GM12878 (cell line): ENCODE data around the gene PGGT1B.

Source experiments
- FOS ChIP-seq: IDR thresholded peaks from 3 replicates; pipeline ENCODE4 v1.6.1; 2011; ENCODE audit warnings: borderline replicate concordance; ENCODE audit not compliant: insufficient read length; ENCODE audit errors: extremely low read depth
- IKZF1 ChIP-seq: fragments of 450-650 bp; conservative IDR thresholded peaks from 2 replicates; pipeline ENCODE4 v1.6.1; 2017; ENCODE audit warnings: antibody characterized with exemption, mild to moderate bottlenecking
- JUNB ChIP-seq: IDR thresholded peaks from 2 replicates; pipeline ENCODE4 v1.6.1; 2016; ENCODE audit warnings: antibody characterized with exemption, mild to moderate bottlenecking
- LARP7 ChIP-seq: fragments of 450-650 bp; IDR thresholded peaks from 2 replicates; pipeline ENCODE4 v1.6.1; 2017; ENCODE audit warnings: mild to moderate bottlenecking
- MAX ChIP-seq: IDR thresholded peaks from 2 replicates; pipeline ENCODE4 v1.6.1; 2012; ENCODE audit warnings: low read depth, low read length, improper control_type of control experiment
- NR2C2 ChIP-seq: IDR thresholded peaks from 2 replicates; pipeline ENCODE4 v1.6.1; 2011; ENCODE audit warnings: borderline replicate concordance, low read depth; ENCODE audit not compliant: control insufficient read depth, insufficient read length
- PRDM15 ChIP-seq: fragments of 450-650 bp; formaldehyde crosslinking; IDR thresholded peaks from 2 replicates; pipeline ENCODE4 v1.4.0; 2020; ENCODE audit warnings: mild to moderate bottlenecking, moderate library complexity
- RAD21 ChIP-seq: IDR thresholded peaks from 2 replicates; pipeline ENCODE4 v1.6.1; 2011; ENCODE audit warnings: mild to moderate bottlenecking, low read depth, low read length, moderate library complexity; ENCODE audit not compliant: insufficient read depth
- SIN3A ChIP-seq: IDR thresholded peaks from 2 replicates; pipeline ENCODE4 v1.6.1; 2012; ENCODE audit warnings: low read depth, low read length, improper control_type of control experiment
- TCF7 ChIP-seq: IDR thresholded peaks from 2 replicates; pipeline ENCODE4 v1.6.1; 2014; ENCODE audit warnings: antibody characterized with exemption, borderline replicate concordance
- ZBTB4 ChIP-seq: fragments of 450-650 bp; formaldehyde crosslinking; IDR thresholded peaks from 2 replicates; pipeline ENCODE4 v1.4.0; 2022; ENCODE audit warnings: mild to moderate bottlenecking, moderate library complexity
- TF ChIP-seq, protein P1 (sequence below), 3 experiments: IDR thresholded peaks in 2 of 3; conservative IDR thresholded peaks in 1 of 3; 2 replicates each; pipeline ENCODE4 v1.5.1; 2011; ENCODE audit warnings: low read depth in 3 of 3, low read length in 3 of 3, mild to moderate bottlenecking in 3 of 3, control low read depth in 2 of 3, moderate library complexity in 2 of 3, inconsistent platforms in 1 of 3, mixed read lengths in 1 of 3; ENCODE audit not compliant: control insufficient read depth in 2 of 3, insufficient read depth in 1 of 3; ENCODE audit errors: extremely low read depth in 1 of 3

- TF ChIP-seq IKZF1: no peak
- no peak for TF ChIP-seq MAX
- TF ChIP-seq, protein P1, sequence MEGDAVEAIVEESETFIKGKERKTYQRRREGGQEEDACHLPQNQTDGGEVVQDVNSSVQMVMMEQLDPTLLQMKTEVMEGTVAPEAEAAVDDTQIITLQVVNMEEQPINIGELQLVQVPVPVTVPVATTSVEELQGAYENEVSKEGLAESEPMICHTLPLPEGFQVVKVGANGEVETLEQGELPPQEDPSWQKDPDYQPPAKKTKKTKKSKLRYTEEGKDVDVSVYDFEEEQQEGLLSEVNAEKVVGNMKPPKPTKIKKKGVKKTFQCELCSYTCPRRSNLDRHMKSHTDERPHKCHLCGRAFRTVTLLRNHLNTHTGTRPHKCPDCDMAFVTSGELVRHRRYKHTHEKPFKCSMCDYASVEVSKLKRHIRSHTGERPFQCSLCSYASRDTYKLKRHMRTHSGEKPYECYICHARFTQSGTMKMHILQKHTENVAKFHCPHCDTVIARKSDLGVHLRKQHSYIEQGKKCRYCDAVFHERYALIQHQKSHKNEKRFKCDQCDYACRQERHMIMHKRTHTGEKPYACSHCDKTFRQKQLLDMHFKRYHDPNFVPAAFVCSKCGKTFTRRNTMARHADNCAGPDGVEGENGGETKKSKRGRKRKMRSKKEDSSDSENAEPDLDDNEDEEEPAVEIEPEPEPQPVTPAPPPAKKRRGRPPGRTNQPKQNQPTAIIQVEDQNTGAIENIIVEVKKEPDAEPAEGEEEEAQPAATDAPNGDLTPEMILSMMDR (IDR thresholded peaks at IDR 0.05 in 2 of 3, conservative IDR thresholded peaks at IDR 0.05 in 1 of 3; ENCODE audit: control insufficient read depth in 2 of 3, extremely low read depth in 1 of 3, insufficient read depth in 1 of 3, low read depth in 3 of 3, low read length in 3 of 3): no peak
- TF ChIP-seq SIN3A: no peak
- no peak for TF ChIP-seq ZBTB4 (CRISPR knock-in tag)
- TF ChIP-seq JUNB: no peak
- TF ChIP-seq TCF7: no peak
- no peak for TF ChIP-seq FOS
- no peak for TF ChIP-seq RAD21
- TF ChIP-seq PRDM15 (CRISPR knock-in tag): no peak
- no peak for TF ChIP-seq LARP7
- TF ChIP-seq NR2C2: no peak
Measured at GRCh38 chr5:115304496-115304895, 41.8 kb upstream of the PGGT1B start.
